K562 (cell line): Measurements from ENCODE around the gene YJU2. TPM values are rescaled to one million over a fixed set of nuclear protein-coding genes. Genes with fewer than 3 reads are reported as not detected.

Source experiments
- CHD1 ChIP-seq: fragments of 200-600 bp; sonication (generic); IDR thresholded peaks from one replicate; pipeline ENCODE4 v1.6.1; 2012; ENCODE audit warnings: mild to moderate bottlenecking, moderate library complexity, low read length, inconsistent platforms
- CTBP1 ChIP-seq: fragments of 450-650 bp; IDR thresholded peaks from 2 replicates; pipeline ENCODE4 v1.6.1; 2016; ENCODE audit warnings: borderline replicate concordance
- DPF2 ChIP-seq: fragments of 450-650 bp; IDR thresholded peaks from 2 replicates; pipeline ENCODE4 v1.6.1; 2016
- ELF1 ChIP-seq: fragments of 200-800 bp; sonication (Bioruptor generic); IDR thresholded peaks from 2 replicates; pipeline ENCODE4 v1.6.1; 2016; ENCODE audit warnings: missing genetic modification characterization, missing compliant biosample characterization
- EP400 ChIP-seq: fragments of 450-650 bp; IDR thresholded peaks from 2 replicates; pipeline ENCODE4 v1.6.1; 2017; ENCODE audit warnings: antibody characterized with exemption, mild to moderate bottlenecking, moderate library complexity
- POLR2AphosphoS2 ChIP-seq: IDR thresholded peaks from 2 replicates; pipeline ENCODE4 v1.6.1; 2012; ENCODE audit warnings: low read length, improper control_type of control experiment
- RCOR1 ChIP-seq, 2 experiments: IDR thresholded peaks; 2 replicates each; pipeline ENCODE4 v1.6.1; 2012; ENCODE audit warnings: low read depth in 2 of 2, low read length in 2 of 2, borderline replicate concordance in 1 of 2, improper control_type of control experiment in 1 of 2
- SMARCC2 ChIP-seq: fragments of 450-650 bp; IDR thresholded peaks from 2 replicates; pipeline ENCODE4 v1.6.1; 2017; ENCODE audit warnings: antibody characterized with exemption, moderate library complexity, mild to moderate bottlenecking, low read depth
- SRF ChIP-seq, 2 experiments: fragments of 250-450, 450-650 bp in 1 of 2; sonication (Bioruptor Pico) in 1 of 2; sonication (generic) in 1 of 2; formaldehyde crosslinking; IDR thresholded peaks; 2 replicates each; pipeline versions ENCODE4 v1.5.0 to v1.5.1; 2020 to 2022; ENCODE audit warnings: mild to moderate bottlenecking in 1 of 2, missing genetic modification reagents in 1 of 2
- TAF7 ChIP-seq: fragments of 450-650 bp; IDR thresholded peaks from 2 replicates; pipeline ENCODE4 v1.6.1; 2016; ENCODE audit warnings: missing genetic modification characterization, missing compliant biosample characterization
- TRIM24 ChIP-seq, 2 experiments: fragments of 450-650 bp; IDR thresholded peaks; 2 replicates each; pipeline ENCODE4 v1.6.1; 2016
- polyA plus RNA-seq, 8 experiments: library from polyadenylated mRNA; depleted of rRNA in 4 of 8; stranded (reverse) in 5 of 8; unstranded in 3 of 8; fragments of >200 nt; fragmentation: Nextera tagmentation in 2 of 8; fragmentation: Illumina TruSeq in 1 of 8; extraction: Ambion mirVana in 2 of 8; extraction: Trizol in 1 of 8; gene quantifications; 2 replicates each; pipeline versions ENCODE4 v1.2.1 to v1.2.3, GENCODE V29; 2011 to 2014; ENCODE audit warnings: inconsistent platforms in 1 of 8, missing spikeins in 1 of 8
- total RNA-seq, 7 experiments: library from RNA; depleted of rRNA in 6 of 7; stranded (reverse); fragments of >200 nt in 6 of 7; fragmentation: Illumina TruSeq in 2 of 7; extraction: Trizol in 2 of 7; gene quantifications; 2 replicates each; pipeline versions ENCODE4 v1.2.1 to v1.2.3, GENCODE V29; 2011 to 2021; ENCODE audit warnings: low replicate concordance in 1 of 7
- TF ChIP-seq, protein P1 (sequence below): fragments of 450-650 bp; IDR thresholded peaks from 2 replicates; pipeline ENCODE4 v1.6.1; 2018; ENCODE audit not compliant: partially characterized antibody
- TF ChIP-seq, protein P2 (sequence below): sonication (generic); formaldehyde crosslinking; IDR thresholded peaks from 2 replicates; pipeline ENCODE4 v1.8.0; 2022; ENCODE audit warnings: mild to moderate bottlenecking, missing genetic modification reagents
- TF ChIP-seq, protein P3 (sequence below): fragments of 450-650 bp; conservative IDR thresholded peaks from 2 replicates; pipeline ENCODE4 v1.6.1; 2016; ENCODE audit warnings: missing genetic modification characterization, low read depth, mild to moderate bottlenecking, control low read depth, missing compliant biosample characterization
- TF ChIP-seq, protein P4 (sequence below): sonication (generic); formaldehyde crosslinking; IDR thresholded peaks from 2 replicates; pipeline ENCODE4 v1.8.0; 2023; ENCODE audit warnings: mild to moderate bottlenecking, missing genetic modification reagents

Gene YJU2
- total and polyA plus RNA-seq, 9 of the 15 experiments (the other 6 are each of a cell fraction or from before 2014, with no cell fraction given): 0.41 to 34.9 (median 19.3) TPM

GRCh38 chr19:4310247-4311121, 63.6 kb downstream of the YJU2 start (continued):
- TF ChIP-seq, protein P1, sequence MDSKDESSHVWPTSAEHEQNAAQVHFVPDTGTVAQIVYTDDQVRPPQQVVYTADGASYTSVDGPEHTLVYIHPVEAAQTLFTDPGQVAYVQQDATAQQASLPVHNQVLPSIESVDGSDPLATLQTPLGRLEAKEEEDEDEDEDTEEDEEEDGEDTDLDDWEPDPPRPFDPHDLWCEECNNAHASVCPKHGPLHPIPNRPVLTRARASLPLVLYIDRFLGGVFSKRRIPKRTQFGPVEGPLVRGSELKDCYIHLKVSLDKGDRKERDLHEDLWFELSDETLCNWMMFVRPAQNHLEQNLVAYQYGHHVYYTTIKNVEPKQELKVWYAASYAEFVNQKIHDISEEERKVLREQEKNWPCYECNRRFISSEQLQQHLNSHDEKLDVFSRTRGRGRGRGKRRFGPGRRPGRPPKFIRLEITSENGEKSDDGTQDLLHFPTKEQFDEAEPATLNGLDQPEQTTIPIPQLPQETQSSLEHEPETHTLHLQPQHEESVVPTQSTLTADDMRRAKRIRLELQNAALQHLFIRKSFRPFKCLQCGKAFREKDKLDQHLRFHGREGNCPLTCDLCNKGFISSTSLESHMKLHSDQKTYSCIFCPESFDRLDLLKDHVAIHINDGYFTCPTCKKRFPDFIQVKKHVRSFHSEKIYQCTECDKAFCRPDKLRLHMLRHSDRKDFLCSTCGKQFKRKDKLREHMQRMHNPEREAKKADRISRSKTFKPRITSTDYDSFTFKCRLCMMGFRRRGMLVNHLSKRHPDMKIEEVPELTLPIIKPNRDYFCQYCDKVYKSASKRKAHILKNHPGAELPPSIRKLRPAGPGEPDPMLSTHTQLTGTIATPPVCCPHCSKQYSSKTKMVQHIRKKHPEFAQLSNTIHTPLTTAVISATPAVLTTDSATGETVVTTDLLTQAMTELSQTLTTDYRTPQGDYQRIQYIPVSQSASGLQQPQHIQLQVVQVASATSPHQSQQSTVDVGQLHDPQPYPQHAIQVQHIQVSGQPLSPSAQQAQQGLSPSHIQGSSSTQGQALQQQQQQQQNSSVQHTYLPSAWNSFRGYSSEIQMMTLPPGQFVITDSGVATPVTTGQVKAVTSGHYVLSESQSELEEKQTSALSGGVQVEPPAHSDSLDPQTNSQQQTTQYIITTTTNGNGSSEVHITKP: peak; percentile 90
- 0 out of 4 replicates have a peak, but pooled peaks of 1 of the 2 experiments have one; percentile 15 for TF ChIP-seq RCOR1 (IDR thresholded peaks at IDR 0.05; ENCODE audit: borderline replicate concordance in 1 of 2, low read depth in 2 of 2, low read length in 2 of 2)
- no peak for TF ChIP-seq POLR2AphosphoS2
- peak; percentile 63; the same call in 1 of the 2 replicates for TF ChIP-seq ELF1 (tag)
- TF ChIP-seq TRIM24 (IDR thresholded peaks at IDR 0.05): 0 out of 4 replicates have a peak, but pooled peaks of 1 of the 2 experiments have one; percentile 20
- TF ChIP-seq, protein P2, sequence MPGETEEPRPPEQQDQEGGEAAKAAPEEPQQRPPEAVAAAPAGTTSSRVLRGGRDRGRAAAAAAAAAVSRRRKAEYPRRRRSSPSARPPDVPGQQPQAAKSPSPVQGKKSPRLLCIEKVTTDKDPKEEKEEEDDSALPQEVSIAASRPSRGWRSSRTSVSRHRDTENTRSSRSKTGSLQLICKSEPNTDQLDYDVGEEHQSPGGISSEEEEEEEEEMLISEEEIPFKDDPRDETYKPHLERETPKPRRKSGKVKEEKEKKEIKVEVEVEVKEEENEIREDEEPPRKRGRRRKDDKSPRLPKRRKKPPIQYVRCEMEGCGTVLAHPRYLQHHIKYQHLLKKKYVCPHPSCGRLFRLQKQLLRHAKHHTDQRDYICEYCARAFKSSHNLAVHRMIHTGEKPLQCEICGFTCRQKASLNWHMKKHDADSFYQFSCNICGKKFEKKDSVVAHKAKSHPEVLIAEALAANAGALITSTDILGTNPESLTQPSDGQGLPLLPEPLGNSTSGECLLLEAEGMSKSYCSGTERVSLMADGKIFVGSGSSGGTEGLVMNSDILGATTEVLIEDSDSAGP (CRISPR knock-in tag): no peak
- TF ChIP-seq, protein P3, sequence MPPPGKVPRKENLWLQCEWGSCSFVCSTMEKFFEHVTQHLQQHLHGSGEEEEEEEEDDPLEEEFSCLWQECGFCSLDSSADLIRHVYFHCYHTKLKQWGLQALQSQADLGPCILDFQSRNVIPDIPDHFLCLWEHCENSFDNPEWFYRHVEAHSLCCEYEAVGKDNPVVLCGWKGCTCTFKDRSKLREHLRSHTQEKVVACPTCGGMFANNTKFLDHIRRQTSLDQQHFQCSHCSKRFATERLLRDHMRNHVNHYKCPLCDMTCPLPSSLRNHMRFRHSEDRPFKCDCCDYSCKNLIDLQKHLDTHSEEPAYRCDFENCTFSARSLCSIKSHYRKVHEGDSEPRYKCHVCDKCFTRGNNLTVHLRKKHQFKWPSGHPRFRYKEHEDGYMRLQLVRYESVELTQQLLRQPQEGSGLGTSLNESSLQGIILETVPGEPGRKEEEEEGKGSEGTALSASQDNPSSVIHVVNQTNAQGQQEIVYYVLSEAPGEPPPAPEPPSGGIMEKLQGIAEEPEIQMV (tag): no peak
- no peak for TF ChIP-seq CHD1
- peak; percentile 65; the same call in 1 of the 2 replicates for TF ChIP-seq EP400
- 0 out of 2 replicates have a peak, but pooled peaks have one; percentile 75 for TF ChIP-seq TAF7 (tag)
- peak in 1 of 2 experiments; percentile 23; a peak in 1 of 4 replicates for TF ChIP-seq SRF (CRISPR knock-in tag; IDR thresholded peaks at IDR 0.05)
- TF ChIP-seq DPF2: peak; percentile 75
- no peak for TF ChIP-seq SMARCC2
- TF ChIP-seq, protein P4, sequence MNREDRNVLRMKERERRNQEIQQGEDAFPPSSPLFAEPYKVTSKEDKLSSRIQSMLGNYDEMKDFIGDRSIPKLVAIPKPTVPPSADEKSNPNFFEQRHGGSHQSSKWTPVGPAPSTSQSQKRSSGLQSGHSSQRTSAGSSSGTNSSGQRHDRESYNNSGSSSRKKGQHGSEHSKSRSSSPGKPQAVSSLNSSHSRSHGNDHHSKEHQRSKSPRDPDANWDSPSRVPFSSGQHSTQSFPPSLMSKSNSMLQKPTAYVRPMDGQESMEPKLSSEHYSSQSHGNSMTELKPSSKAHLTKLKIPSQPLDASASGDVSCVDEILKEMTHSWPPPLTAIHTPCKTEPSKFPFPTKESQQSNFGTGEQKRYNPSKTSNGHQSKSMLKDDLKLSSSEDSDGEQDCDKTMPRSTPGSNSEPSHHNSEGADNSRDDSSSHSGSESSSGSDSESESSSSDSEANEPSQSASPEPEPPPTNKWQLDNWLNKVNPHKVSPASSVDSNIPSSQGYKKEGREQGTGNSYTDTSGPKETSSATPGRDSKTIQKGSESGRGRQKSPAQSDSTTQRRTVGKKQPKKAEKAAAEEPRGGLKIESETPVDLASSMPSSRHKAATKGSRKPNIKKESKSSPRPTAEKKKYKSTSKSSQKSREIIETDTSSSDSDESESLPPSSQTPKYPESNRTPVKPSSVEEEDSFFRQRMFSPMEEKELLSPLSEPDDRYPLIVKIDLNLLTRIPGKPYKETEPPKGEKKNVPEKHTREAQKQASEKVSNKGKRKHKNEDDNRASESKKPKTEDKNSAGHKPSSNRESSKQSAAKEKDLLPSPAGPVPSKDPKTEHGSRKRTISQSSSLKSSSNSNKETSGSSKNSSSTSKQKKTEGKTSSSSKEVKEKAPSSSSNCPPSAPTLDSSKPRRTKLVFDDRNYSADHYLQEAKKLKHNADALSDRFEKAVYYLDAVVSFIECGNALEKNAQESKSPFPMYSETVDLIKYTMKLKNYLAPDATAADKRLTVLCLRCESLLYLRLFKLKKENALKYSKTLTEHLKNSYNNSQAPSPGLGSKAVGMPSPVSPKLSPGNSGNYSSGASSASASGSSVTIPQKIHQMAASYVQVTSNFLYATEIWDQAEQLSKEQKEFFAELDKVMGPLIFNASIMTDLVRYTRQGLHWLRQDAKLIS (CRISPR knock-in tag): no peak
- TF ChIP-seq CTBP1: peak; percentile 22; the same call in 1 of the 2 replicates
